GM12878 (cell line): ENCODE measurements around the gene PDZRN4. TPM values are rescaled to one million over a fixed set of nuclear protein-coding genes. Genes with fewer than 3 reads are reported as not detected.

Source experiments
- ATAC-seq: fragments of 200-7000 bp; cut with Tn5 transposase; 3 replicates; pipeline ENCODE4 v1.9.1; 2020; ENCODE audit warnings: mild to moderate bottlenecking, moderate library complexity
- BruUV-seq: library from RNA; stranded (reverse); fragments of 400-500 nt; replicated peaks from 2 replicates; lab custom pipeline; 2021; lab: Mats Ljungman, UMichigan
- CTCF ChIA-PET: fragments of 300-600 bp; sonication (Branson Sonifier 250); formaldehyde crosslinking; extraction: SDS; loops from one replicate; lab custom pipeline; 2021; ENCODE audit warnings: inconsistent platforms; lab: Yijun Ruan, JAX
- POLR2A ChIA-PET: fragments of 350-600 bp; formaldehyde crosslinking; extraction: SDS; loops from one replicate; lab custom pipeline; 2021; ENCODE audit warnings: inconsistent platforms; lab: Charles Lee
- RAD21 ChIA-PET: fragments of 300-600 bp; sonication (Branson Sonifier 250); formaldehyde crosslinking; loops from one replicate; lab custom pipeline; 2023; ENCODE audit warnings: antibody characterized with exemption; ENCODE audit not compliant: unreplicated experiment; lab: Charles Lee
- SMC1A ChIA-PET: fragments of 300-600 bp; sonication (Branson Sonifier 250); formaldehyde crosslinking; loops from one replicate; lab custom pipeline; 2023; ENCODE audit not compliant: unreplicated experiment, uncharacterized antibody; lab: Charles Lee
- DNase-seq: peaks from one replicate; pipeline ENCODE4 v3.0.0-alpha.2; 2011; ENCODE audit warnings: low read depth, low spot score
- FAIRE-seq: peaks from 3 replicates; lab custom pipeline; 2011; peaks lifted over from hg19 to GRCh38; lab: Jason Lieb, UNC
- H2AFZ ChIP-seq: 2 replicates; pipeline ENCODE4 v1.6.0; 2011; ENCODE audit warnings: low read depth, low read length, control low read depth; ENCODE audit not compliant: control insufficient read depth
- H3K27ac ChIP-seq: 2 replicates; pipeline ENCODE4 v1.5.1; 2011; ENCODE audit warnings: control low read depth; ENCODE audit not compliant: control insufficient read depth, insufficient read depth
- H3K27me3 ChIP-seq, 2 experiments: replicated peaks in 1 of 2; 2 replicates each; pipeline versions ENCODE4 v1.6.0 to v1.6.1; 2011; ENCODE audit warnings: low read length in 1 of 2; ENCODE audit not compliant: control insufficient read depth in 2 of 2, insufficient read depth in 2 of 2
- H3K36me3 ChIP-seq, 2 experiments: 2 replicates each; pipeline ENCODE4 v1.5.1; 2011; ENCODE audit warnings: low read length in 1 of 2; ENCODE audit not compliant: control insufficient read depth in 2 of 2, insufficient read depth in 2 of 2
- H3K4me1 ChIP-seq: 2 replicates; pipeline ENCODE4 v1.6.1; 2011; ENCODE audit warnings: mild to moderate bottlenecking, low read length, moderate library complexity, mixed read lengths; ENCODE audit not compliant: control insufficient read depth, insufficient read depth
- H3K4me2 ChIP-seq: 2 replicates; pipeline ENCODE4 v1.6.0; 2011; ENCODE audit warnings: control low read depth; ENCODE audit not compliant: control insufficient read depth, insufficient read depth
- H3K4me3 ChIP-seq: fragments of 200-600 bp; sonication (generic); 2 replicates; pipeline ENCODE4 v1.5.1; 2016
- H3K79me2 ChIP-seq: 2 replicates; pipeline ENCODE4 v1.6.0; 2011; ENCODE audit warnings: low read length; ENCODE audit not compliant: control insufficient read depth, insufficient read depth
- H3K9ac ChIP-seq: 2 replicates; pipeline ENCODE4 v1.8.0; 2011; ENCODE audit warnings: low read length, control low read depth, mixed read lengths; ENCODE audit not compliant: control insufficient read depth, insufficient read depth
- H3K9me3 ChIP-seq: replicated peaks from 3 replicates; pipeline ENCODE4 v1.5.1; 2011; ENCODE audit warnings: mild to moderate bottlenecking, low read length; ENCODE audit not compliant: control insufficient read depth, insufficient read depth
- H4K20me1 ChIP-seq: 2 replicates; pipeline ENCODE4 v1.6.0; 2011; ENCODE audit not compliant: control insufficient read depth, insufficient read depth
- FOXK2 ChIP-seq: fragments of 450-650 bp; IDR thresholded peaks from 2 replicates; pipeline ENCODE4 v1.6.1; 2017; ENCODE audit warnings: mild to moderate bottlenecking, moderate library complexity
- HDGF ChIP-seq: fragments of 450-650 bp; IDR thresholded peaks from 2 replicates; pipeline ENCODE4 v1.6.1; 2016; ENCODE audit warnings: antibody characterized with exemption
- IRF4 ChIP-seq: IDR thresholded peaks from 2 replicates; pipeline ENCODE4 v1.6.1; 2011; ENCODE audit warnings: low read depth, low read length
- MEF2B ChIP-seq: fragments of 450-650 bp; IDR thresholded peaks from 2 replicates; pipeline ENCODE4 v1.6.1; 2018; ENCODE audit warnings: mild to moderate bottlenecking, moderate library complexity; ENCODE audit not compliant: partially characterized antibody, poor library complexity, severe bottlenecking
- MTA3 ChIP-seq: IDR thresholded peaks from 2 replicates; pipeline ENCODE4 v1.6.1; 2012; ENCODE audit warnings: low read length, inconsistent platforms, borderline replicate concordance
- POLR2AphosphoS5 ChIP-seq: IDR thresholded peaks from 2 replicates; pipeline ENCODE4 v1.6.1; 2011; ENCODE audit warnings: mild to moderate bottlenecking, low read length, inconsistent platforms
- RBBP5 ChIP-seq: fragments of 200-600 bp; sonication (generic); conservative IDR thresholded peaks from 2 replicates; pipeline ENCODE4 v1.6.1; 2016
- TARDBP ChIP-seq: IDR thresholded peaks from 2 replicates; pipeline ENCODE4 v1.6.1; 2016; ENCODE audit warnings: borderline replicate concordance
- TCF12 ChIP-seq: IDR thresholded peaks from 2 replicates; pipeline ENCODE4 v1.6.1; 2011; ENCODE audit warnings: low read depth, mild to moderate bottlenecking, low read length
- ZBTB11 ChIP-seq: fragments of 450-650 bp; formaldehyde crosslinking; IDR thresholded peaks from 2 replicates; pipeline ENCODE4 v1.5.0; 2022; ENCODE audit warnings: mild to moderate bottlenecking, missing genetic modification characterization
- ZNF384 ChIP-seq: IDR thresholded peaks from 2 replicates; pipeline ENCODE4 v1.6.1; 2012; ENCODE audit warnings: low read depth, mild to moderate bottlenecking, low read length, improper control_type of control experiment, borderline replicate concordance
- WGBS: methylation state at CpG from one replicate; pipeline ENCODE4 v1.1.6; 2016; ENCODE audit warnings: low lambda C conversion rate; ENCODE audit not compliant: insufficient replicate concordance, insufficient coverage; ENCODE audit errors: missing lambda C conversion rate; 5-methylcytosine and 5-hydroxymethylcytosine counted together
- in situ Hi-C: fragments of 300-500 bp; cut with MboI; formaldehyde crosslinking; loops from 9 replicates; pipeline ENCODE4 v1.14.3; 2018; ENCODE audit warnings: mixed read lengths
- intact Hi-C: fragments of 100-400 bp; cut with micrococcal nuclease; formaldehyde crosslinking; loops from one replicate; pipeline ENCODE4 v1.14.2; 2022; ENCODE audit not compliant: unreplicated experiment
- polyA plus RNA-seq, 11 experiments: library from polyadenylated mRNA; depleted of rRNA in 4 of 11; unstranded in 6 of 11; stranded (reverse) in 5 of 11; fragments of >200 nt; fragmentation: Nextera tagmentation in 4 of 11; fragmentation: Illumina TruSeq in 1 of 11; extraction: Ambion mirVana in 4 of 11; extraction: Trizol in 1 of 11; gene quantifications; 1 replicate in 1 of 11; 2 replicates in 10 of 11; pipeline versions ENCODE4 v1.2.1 to v1.2.3, GENCODE V29; 2011 to 2016; ENCODE audit warnings: inconsistent platforms in 2 of 11, missing spikeins in 2 of 11, low read depth in 1 of 11
- total RNA-seq, 4 experiments: library from RNA; depleted of rRNA in 3 of 4; stranded (reverse); fragments of >200 nt in 3 of 4; fragmentation: Illumina TruSeq in 1 of 4; extraction: Trizol in 1 of 4; gene quantifications; 2 replicates each; pipeline versions ENCODE4 v1.2.1 to v1.2.3, GENCODE V29; 2013 to 2021
- TF ChIP-seq, protein P1 (sequence below): fragments of 150-350 bp; IDR thresholded peaks from 2 replicates; pipeline ENCODE4 v1.6.1; 2016; ENCODE audit warnings: low read depth, low read length
- TF ChIP-seq, protein P2 (sequence below): fragments of 450-650 bp; IDR thresholded peaks from 2 replicates; pipeline ENCODE4 v1.6.1; 2017; ENCODE audit warnings: mild to moderate bottlenecking, low read depth, inconsistent platforms; ENCODE audit not compliant: poor library complexity, severe bottlenecking

Gene PDZRN4
- total and polyA plus RNA-seq, 10 of the 15 experiments (the other 5 are each of a cell fraction or from before 2014, with no cell fraction given): 0.03 TPM; not detected in 9

- CTCF ChIA-PET: no interaction called here
- SMC1A ChIA-PET: interaction anchor here (0.6 kb wide), 1 partner anchor 11 kb away, joined by 3 read pairs; no protein-coding TSS in a partner anchor
- Histone ChIP-seq H3K4me2 (no peak overlapping the region), H3K4me1 (no peaks in the 10 kb centered on the region), H3K27me3 (no peaks in the 10 kb centered on the region), H3K9me3 (no peaks in the 10 kb centered on the region), H3K4me3 (no peak overlapping the region), H4K20me1 (no peaks in the 10 kb centered on the region), H3K9ac (no peak overlapping the region), H3K79me2 (no peaks in the 10 kb centered on the region), H3K27ac (no peak overlapping the region), H3K36me3 (no peaks in the 10 kb centered on the region), H2AFZ (no peak overlapping the region)
- RAD21 ChIA-PET: no interaction called here
- ATAC-seq: no peak
- no peak for FAIRE-seq
- intact Hi-C loops: no loop called here
- POLR2A ChIA-PET: interaction anchor here (0.5 kb wide), 1 partner anchor 1005 kb away, joined by 3 read pairs; no protein-coding TSS in a partner anchor
- 0% methylated on average over 1 of the region's 1 CpG for WGBS
- BruUV-seq: no TSS peak
- in situ Hi-C loops: no loop called here
- DNase-seq: no peak
- TF ChIP-seq POLR2AphosphoS5: no peak
- TF ChIP-seq MEF2B: no peak
- TF ChIP-seq ZBTB11 (CRISPR knock-in tag): no peak
- TF ChIP-seq, protein P1, sequence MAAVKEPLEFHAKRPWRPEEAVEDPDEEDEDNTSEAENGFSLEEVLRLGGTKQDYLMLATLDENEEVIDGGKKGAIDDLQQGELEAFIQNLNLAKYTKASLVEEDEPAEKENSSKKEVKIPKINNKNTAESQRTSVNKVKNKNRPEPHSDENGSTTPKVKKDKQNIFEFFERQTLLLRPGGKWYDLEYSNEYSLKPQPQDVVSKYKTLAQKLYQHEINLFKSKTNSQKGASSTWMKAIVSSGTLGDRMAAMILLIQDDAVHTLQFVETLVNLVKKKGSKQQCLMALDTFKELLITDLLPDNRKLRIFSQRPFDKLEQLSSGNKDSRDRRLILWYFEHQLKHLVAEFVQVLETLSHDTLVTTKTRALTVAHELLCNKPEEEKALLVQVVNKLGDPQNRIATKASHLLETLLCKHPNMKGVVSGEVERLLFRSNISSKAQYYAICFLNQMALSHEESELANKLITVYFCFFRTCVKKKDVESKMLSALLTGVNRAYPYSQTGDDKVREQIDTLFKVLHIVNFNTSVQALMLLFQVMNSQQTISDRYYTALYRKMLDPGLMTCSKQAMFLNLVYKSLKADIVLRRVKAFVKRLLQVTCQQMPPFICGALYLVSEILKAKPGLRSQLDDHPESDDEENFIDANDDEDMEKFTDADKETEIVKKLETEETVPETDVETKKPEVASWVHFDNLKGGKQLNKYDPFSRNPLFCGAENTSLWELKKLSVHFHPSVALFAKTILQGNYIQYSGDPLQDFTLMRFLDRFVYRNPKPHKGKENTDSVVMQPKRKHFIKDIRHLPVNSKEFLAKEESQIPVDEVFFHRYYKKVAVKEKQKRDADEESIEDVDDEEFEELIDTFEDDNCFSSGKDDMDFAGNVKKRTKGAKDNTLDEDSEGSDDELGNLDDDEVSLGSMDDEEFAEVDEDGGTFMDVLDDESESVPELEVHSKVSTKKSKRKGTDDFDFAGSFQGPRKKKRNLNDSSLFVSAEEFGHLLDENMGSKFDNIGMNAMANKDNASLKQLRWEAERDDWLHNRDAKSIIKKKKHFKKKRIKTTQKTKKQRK: no peak
- no peak for TF ChIP-seq TCF12
- TF ChIP-seq HDGF: no peak
- TF ChIP-seq IRF4: no peak
- no peak for TF ChIP-seq FOXK2
- no peak for TF ChIP-seq ZNF384
- no peak for TF ChIP-seq TARDBP
- TF ChIP-seq, protein P2, sequence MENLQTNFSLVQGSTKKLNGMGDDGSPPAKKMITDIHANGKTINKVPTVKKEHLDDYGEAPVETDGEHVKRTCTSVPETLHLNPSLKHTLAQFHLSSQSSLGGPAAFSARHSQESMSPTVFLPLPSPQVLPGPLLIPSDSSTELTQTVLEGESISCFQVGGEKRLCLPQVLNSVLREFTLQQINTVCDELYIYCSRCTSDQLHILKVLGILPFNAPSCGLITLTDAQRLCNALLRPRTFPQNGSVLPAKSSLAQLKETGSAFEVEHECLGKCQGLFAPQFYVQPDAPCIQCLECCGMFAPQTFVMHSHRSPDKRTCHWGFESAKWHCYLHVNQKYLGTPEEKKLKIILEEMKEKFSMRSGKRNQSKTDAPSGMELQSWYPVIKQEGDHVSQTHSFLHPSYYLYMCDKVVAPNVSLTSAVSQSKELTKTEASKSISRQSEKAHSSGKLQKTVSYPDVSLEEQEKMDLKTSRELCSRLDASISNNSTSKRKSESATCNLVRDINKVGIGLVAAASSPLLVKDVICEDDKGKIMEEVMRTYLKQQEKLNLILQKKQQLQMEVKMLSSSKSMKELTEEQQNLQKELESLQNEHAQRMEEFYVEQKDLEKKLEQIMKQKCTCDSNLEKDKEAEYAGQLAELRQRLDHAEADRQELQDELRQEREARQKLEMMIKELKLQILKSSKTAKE: no peak
- TF ChIP-seq RBBP5: no peak
- no peak for TF ChIP-seq MTA3
Observed at GRCh38 chr12:41473441-41473840, 285.3 kb downstream of the PDZRN4 start.
